Measurements from ENCODE around the gene CENPT. TPM values are rescaled to one million over a fixed set of nuclear protein-coding genes. Genes with fewer than 3 reads are reported as not detected.
A peak's percentile ranks its signal among the peaks of the same experiment; 100 is the strongest.

The CENPT gene
- total and polyA plus RNA-seq, 11 donors = 14.4 to 31.2 (median 21.8) TPM

- Histone ChIP-seq H3K9me3 (no peaks in the 10 kb centered on the region), H3K27me3 (no peaks in the 10 kb centered on the region), H3K27ac (peak overlapping the region; percentile 81 to 96 (median 88)), H3K4me1 (peaks cover 6 to 66% (median 55%) of the 10 kb centered on the region in 12 donors), H3K36me3 (peaks cover 0 to 51% (median 30%) of the 10 kb centered on the region in 9 donors), H3K4me3 (peak overlapping the region in 6 of 12 donors; percentile 8 to 25 (median 18))
- intact Hi-C loops (cut with DNase I) = loop anchor here in 2 of 10 donors (2.0 to 10.0 kb wide), 2 partner anchors 16 to 338 kb away; partner anchors contain the start of genes CENPT (in 1 of the 2), NUTF2 (in 1 of the 2) and RIPOR1 (in 1 of the 2)
- 15 to 35% (median 33%) methylated on average over 9 to 11 of the region's 11 CpGs for WGBS, 4 donors
- peak; percentile 82 to 92 (median 88) for DNase-seq
- ATAC-seq = peak; percentile 88 to 97 (median 94)
- TF ChIP-seq POLR2A (IDR thresholded peaks at IDR 0.05) = peak in 1 of 2 donors; percentile 48
- TF ChIP-seq CTCF (IDR thresholded peaks at IDR 0.05) = no peak
Observed at GRCh38 chr16:67862623-67863583, 15.4 kb upstream of the CENPT start.

GRCh38 chr16:67861877-67862276 lies 14.4 kb upstream of the CENPT start:
- ATAC-seq = no peak
- H3K4me1 ChIP-seq = peaks cover 10 to 76% (median 64%) of the 10 kb centered on the region in 12 donors
- intact Hi-C loops (cut with DNase I) = loop anchor here in 2 of 10 donors (2.0 to 10.0 kb wide), 2 partner anchors 15 to 337 kb away; partner anchors contain the start of genes CENPT (in 1 of the 2), NUTF2 (in 1 of the 2) and RIPOR1 (in 1 of the 2)

GRCh38 chr16:67860589-67861398 lies 13.3 kb upstream of the CENPT start:
- no peaks in the 10 kb centered on the region for H3K9me3 ChIP-seq
- peak overlapping the region; percentile 10 to 96 (median 88) for H3K27ac ChIP-seq
- H3K27me3 ChIP-seq = no peaks in the 10 kb centered on the region
- intact Hi-C loops (cut with DNase I) = loop anchor here in 1 of 10 donors (10.0 kb wide), 1 partner anchor 336 kb away; the partner anchor contains the start of gene RIPOR1
- H3K4me1 ChIP-seq = peaks cover 10 to 86% (median 70%) of the 10 kb centered on the region in 12 donors
- H3K36me3 ChIP-seq = peaks cover 0 to 30% (median 9%) of the 10 kb centered on the region in 9 donors
- 74 to 77% (median 76%) methylated on average over 8 of the region's 8 CpGs for WGBS, 4 donors
- H3K4me3 ChIP-seq = no peak overlapping the region
- DNase-seq (no peak), ATAC-seq (no peak)
- TF ChIP-seq POLR2A (IDR thresholded peaks at IDR 0.05) = no peak

More at GRCh38 chr16:67861877-67862276, 14.4 kb upstream of the CENPT start:
- TF ChIP-seq CTCF (IDR thresholded peaks at IDR 0.05) (no peak), POLR2A (IDR thresholded peaks at IDR 0.05) (no peak)
- Histone ChIP-seq H3K36me3 (peaks cover 0 to 41% (median 20%) of the 10 kb centered on the region in 9 donors), H3K4me3 (no peak overlapping the region), H3K9me3 (no peaks in the 10 kb centered on the region), H3K27me3 (no peaks in the 10 kb centered on the region), H3K27ac (peak overlapping the region; percentile 10 to 96 (median 88))
- DNase-seq = no peak
- 62 to 68% (median 65%) methylated on average over 6 of the region's 6 CpGs for WGBS, 4 donors

GRCh38 chr16:67858500-67858899 lies 11.0 kb upstream of the CENPT start:
- WGBS, 4 donors = 47 to 53% (median 50%) methylated on average over 4 of the region's 4 CpGs
- TF ChIP-seq POLR2A (IDR thresholded peaks at IDR 0.05) (no peak), CTCF (IDR thresholded peaks at IDR 0.05) (no peak)

More at GRCh38 chr16:67858500-67858899, 11.0 kb upstream of the CENPT start:
- H3K27me3 ChIP-seq = no peaks in the 10 kb centered on the region
- ATAC-seq = peak; percentile 3 to 60 (median 19)
- H3K36me3 ChIP-seq = peaks cover 0 to 20% (median 0%) of the 10 kb centered on the region in 9 donors
- no peak overlapping the region for H3K4me3 ChIP-seq
- H3K27ac ChIP-seq = peak overlapping the region; percentile 68 to 90 (median 78)
- peaks cover 15 to 82% (median 68%) of the 10 kb centered on the region in 12 donors for H3K4me1 ChIP-seq
- DNase-seq = peak in 1 of 5 donors; percentile 39
- H3K9me3 ChIP-seq = no peaks in the 10 kb centered on the region
- intact Hi-C loops (cut with DNase I) = no loop called here
